ENCODE results near the gene HTR1E. TPM values are rescaled to one million over a fixed set of nuclear protein-coding genes. Genes with fewer than 3 reads are reported as not detected.

HTR1E gene
- total and polyA plus RNA-seq, 8 donors, result 0.43 to 0.70 (median 0.51) TPM; not detected in 2

DNA sequence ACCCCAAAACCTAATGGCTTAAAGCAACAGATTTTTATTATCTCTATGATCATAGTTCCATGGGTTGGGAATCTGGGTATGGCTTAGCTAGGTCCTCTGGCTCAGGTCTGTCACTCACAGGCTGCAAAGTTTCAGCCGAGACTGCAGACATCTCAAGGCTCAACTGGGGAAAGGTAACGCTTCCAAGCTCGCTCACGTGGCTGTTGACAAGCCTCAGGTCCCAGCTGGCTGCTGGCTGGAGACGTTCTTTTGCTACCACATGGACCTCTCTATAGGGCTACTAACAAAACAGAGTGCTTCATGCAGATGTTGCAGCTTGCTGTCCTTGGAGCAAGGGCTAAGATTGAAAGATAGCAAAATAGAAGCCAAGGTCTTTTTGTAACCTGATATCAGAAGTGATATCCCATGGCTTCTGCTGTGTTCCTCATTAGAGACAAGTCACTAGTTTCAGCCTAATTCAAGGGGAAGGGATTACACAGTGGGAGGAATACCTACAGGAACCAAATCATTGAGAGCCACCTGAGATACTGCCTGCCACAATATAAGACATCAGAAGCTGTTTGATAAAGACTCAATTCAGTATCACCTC lies 6.6 kb downstream of the HTR1E start:
- DNase-seq, result no peak
- Histone ChIP-seq H3K4me1 (no peaks in the 10 kb centered on the region), H3K4me3 (no peak overlapping the region), H3K9me3 (no peaks in the 10 kb centered on the region), H3K27ac (no peak overlapping the region), H3K36me3 (no peaks in the 10 kb centered on the region), H3K27me3 (peaks cover 0 to 8% of the 10 kb centered on the region in 2 donors)
- no peak for ATAC-seq
- TF ChIP-seq, protein P1, sequence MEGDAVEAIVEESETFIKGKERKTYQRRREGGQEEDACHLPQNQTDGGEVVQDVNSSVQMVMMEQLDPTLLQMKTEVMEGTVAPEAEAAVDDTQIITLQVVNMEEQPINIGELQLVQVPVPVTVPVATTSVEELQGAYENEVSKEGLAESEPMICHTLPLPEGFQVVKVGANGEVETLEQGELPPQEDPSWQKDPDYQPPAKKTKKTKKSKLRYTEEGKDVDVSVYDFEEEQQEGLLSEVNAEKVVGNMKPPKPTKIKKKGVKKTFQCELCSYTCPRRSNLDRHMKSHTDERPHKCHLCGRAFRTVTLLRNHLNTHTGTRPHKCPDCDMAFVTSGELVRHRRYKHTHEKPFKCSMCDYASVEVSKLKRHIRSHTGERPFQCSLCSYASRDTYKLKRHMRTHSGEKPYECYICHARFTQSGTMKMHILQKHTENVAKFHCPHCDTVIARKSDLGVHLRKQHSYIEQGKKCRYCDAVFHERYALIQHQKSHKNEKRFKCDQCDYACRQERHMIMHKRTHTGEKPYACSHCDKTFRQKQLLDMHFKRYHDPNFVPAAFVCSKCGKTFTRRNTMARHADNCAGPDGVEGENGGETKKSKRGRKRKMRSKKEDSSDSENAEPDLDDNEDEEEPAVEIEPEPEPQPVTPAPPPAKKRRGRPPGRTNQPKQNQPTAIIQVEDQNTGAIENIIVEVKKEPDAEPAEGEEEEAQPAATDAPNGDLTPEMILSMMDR (IDR thresholded peaks at IDR 0.05), result no peak
- intact Hi-C loops (cut with DNase I), result no loop called here

DNA sequence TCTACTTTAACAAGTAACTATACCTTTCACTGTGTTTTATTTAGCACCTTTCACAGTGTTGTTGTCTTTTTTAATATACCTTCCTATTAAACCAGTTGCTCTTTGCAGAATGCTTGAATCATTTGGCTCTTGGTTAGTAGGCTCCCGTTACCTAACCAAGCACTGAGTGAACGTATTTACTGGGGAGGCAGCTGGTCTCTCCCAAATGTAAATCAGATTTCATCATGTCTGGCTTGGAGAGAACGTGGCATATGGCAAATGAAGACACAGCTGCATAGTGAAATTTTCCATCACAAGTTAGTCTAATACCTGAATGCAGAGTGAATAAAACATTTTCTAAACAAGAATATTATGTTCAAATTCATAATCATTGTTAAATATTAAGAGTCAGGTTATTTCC lies 12.4 kb downstream of the HTR1E start:
- intact Hi-C loops (cut with DNase I), result no loop called here
- H3K4me3 ChIP-seq, result no peak overlapping the region
- DNase-seq (no peak), ATAC-seq (no peak)
- TF ChIP-seq, protein P1 (IDR thresholded peaks at IDR 0.05), result no peak
- H3K27ac ChIP-seq, result no peak overlapping the region
- H3K9me3 ChIP-seq, result no peaks in the 10 kb centered on the region
- H3K36me3 ChIP-seq, result no peaks in the 10 kb centered on the region
- no peaks in the 10 kb centered on the region for H3K4me1 ChIP-seq
- no peaks in the 10 kb centered on the region for H3K27me3 ChIP-seq

DNA sequence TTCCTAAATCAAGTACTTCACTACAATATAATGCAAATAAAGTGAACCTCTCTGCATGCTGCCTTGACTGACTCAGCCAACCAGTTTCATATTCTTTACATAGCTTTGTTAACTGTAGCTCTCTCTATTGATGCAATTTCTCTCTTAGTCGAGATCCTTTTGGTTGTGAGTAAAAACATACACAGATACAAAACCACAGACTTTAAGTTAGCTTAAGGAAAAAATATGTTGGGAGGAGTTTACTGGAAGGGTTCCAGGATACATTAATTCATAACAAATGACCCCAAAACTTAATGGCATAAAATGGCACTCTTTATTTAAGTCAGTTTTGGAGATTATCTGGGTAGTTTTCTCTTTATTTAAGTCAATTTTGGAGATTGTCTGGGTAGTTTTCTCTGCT lies 15.7 kb downstream of the HTR1E start:
- Histone ChIP-seq H3K4me1 (no peaks in the 10 kb centered on the region), H3K4me3 (no peak overlapping the region), H3K9me3 (no peaks in the 10 kb centered on the region), H3K27ac (no peak overlapping the region), H3K36me3 (no peaks in the 10 kb centered on the region), H3K27me3 (no peaks in the 10 kb centered on the region)
- no peak for ATAC-seq
- TF ChIP-seq, protein P1 (IDR thresholded peaks at IDR 0.05), result no peak
- intact Hi-C loops (cut with DNase I), result no loop called here
- DNase-seq, result no peak

DNA sequence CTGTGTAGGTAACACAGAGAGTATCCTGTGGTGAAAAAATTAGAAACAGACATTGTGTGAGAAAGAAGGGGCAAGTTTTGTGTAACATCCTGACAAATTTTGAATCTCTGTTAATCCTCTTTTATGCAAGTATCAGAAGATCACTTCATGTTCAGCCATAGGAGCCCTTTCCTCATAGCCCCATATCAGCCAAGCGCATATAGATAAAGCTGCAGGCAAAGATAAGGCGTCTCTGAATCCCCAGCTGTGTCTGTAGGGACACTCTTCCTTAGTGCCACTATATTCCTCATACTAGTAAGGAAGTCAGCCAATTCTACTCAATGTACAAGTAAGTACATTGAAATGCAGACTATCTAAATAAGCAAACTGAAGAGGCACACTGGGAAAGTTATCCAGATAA lies 22.3 kb downstream of the HTR1E start:
- ATAC-seq (no peak), DNase-seq (no peak)
- H3K4me1 ChIP-seq, result no peaks in the 10 kb centered on the region
- no peaks in the 10 kb centered on the region for H3K27me3 ChIP-seq
- no peaks in the 10 kb centered on the region for H3K9me3 ChIP-seq
- intact Hi-C loops (cut with DNase I), result no loop called here
- TF ChIP-seq, protein P1 (IDR thresholded peaks at IDR 0.05), result no peak
- no peak overlapping the region for H3K27ac ChIP-seq
- H3K36me3 ChIP-seq, result no peaks in the 10 kb centered on the region
- no peak overlapping the region for H3K4me3 ChIP-seq

DNA sequence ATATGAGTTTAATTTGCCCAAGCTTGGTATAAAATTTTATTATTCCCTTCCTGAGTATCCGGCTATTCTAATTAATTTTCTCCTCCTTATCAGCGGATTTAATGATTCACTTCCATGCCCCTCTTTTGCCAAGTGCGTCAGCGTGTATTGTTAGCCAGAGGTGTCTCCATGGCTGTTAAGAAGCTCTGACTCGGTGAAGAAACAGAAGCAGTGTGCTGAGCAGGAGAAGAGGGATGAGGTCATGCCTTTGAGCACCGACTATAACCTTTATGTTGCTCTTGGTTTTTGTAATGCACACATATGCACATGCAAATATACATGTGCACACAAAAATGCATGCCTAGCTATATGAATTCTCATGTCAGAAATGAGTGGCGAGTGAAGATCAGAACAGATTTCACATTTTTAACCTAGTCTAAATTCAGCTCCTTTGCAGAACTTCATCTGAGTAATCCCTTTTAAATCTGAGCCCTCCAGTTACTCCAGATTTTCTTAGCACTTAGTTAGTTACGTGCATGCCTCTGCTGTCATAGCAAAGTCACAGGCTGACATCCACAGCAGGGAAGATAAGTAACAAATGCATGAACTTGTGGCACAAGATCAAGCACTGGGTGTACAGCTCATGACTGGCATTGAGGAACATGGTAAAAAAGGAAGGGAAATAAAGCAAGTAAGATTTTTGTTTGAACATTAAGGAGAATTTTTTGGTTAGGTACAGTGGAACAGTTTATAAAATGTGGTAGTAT lies 24.3 kb downstream of the HTR1E start:
- intact Hi-C loops (cut with DNase I), result no loop called here

More for the DNA sequence above, 24.3 kb downstream of the HTR1E start:
- no peaks in the 10 kb centered on the region for H3K4me1 ChIP-seq
- H3K27ac ChIP-seq, result no peak overlapping the region
- no peaks in the 10 kb centered on the region for H3K9me3 ChIP-seq
- H3K27me3 ChIP-seq, result no peaks in the 10 kb centered on the region
- H3K36me3 ChIP-seq, result no peaks in the 10 kb centered on the region
- DNase-seq (no peak), ATAC-seq (no peak)
- no peak overlapping the region for H3K4me3 ChIP-seq
- TF ChIP-seq, protein P1 (IDR thresholded peaks at IDR 0.05), result no peak

All from left lung (tissue), 10 donors.